Neural cell (in vitro differentiated cells): Measurements from ENCODE around the gene UCKL1.

Source experiments
- POLR2AphosphoS5 ChIP-seq: IDR thresholded peaks from 2 replicates; pipeline ENCODE4 v1.6.1; 2012
- TF ChIP-seq, protein P1 (sequence below): fragments of 450-650 bp; IDR thresholded peaks from 2 replicates; pipeline ENCODE4 v1.5.1; 2014; ENCODE audit warnings: antibody characterized with exemption, mild to moderate bottlenecking, moderate library complexity; ENCODE audit not compliant: poor library complexity, severe bottlenecking

DNA sequence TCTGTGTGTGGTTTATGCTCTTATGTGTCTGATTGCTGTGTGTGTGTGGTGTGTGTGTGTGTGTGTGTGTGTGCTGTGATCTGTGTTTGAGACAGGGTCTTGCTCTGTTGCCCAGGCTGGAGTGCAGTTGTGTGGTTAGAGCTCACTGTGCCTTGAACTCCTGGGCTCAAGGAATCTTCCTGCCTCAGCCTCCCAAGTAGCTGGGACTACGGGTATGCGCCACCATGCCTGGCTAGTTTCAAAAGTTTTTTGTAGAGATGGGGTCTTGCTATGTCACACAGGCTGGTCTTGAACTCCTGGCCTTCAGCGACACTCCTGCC is 16.9 kb upstream of the UCKL1 start:
- TF ChIP-seq, protein P1, sequence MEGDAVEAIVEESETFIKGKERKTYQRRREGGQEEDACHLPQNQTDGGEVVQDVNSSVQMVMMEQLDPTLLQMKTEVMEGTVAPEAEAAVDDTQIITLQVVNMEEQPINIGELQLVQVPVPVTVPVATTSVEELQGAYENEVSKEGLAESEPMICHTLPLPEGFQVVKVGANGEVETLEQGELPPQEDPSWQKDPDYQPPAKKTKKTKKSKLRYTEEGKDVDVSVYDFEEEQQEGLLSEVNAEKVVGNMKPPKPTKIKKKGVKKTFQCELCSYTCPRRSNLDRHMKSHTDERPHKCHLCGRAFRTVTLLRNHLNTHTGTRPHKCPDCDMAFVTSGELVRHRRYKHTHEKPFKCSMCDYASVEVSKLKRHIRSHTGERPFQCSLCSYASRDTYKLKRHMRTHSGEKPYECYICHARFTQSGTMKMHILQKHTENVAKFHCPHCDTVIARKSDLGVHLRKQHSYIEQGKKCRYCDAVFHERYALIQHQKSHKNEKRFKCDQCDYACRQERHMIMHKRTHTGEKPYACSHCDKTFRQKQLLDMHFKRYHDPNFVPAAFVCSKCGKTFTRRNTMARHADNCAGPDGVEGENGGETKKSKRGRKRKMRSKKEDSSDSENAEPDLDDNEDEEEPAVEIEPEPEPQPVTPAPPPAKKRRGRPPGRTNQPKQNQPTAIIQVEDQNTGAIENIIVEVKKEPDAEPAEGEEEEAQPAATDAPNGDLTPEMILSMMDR, result no peak
- TF ChIP-seq POLR2AphosphoS5, result no peak
